LNCAP (cell line): ENCODE results near the gene LDLRAD2.

Experiments used
- CTCF ChIP-seq: fragments of 450-650 bp; IDR thresholded peaks from 2 replicates; pipeline ENCODE4 v1.5.1; 2017; ENCODE audit warnings: mild to moderate bottlenecking

LDLRAD2 gene

GRCh38 chr1:21825393-21825792 is 13.3 kb downstream of the LDLRAD2 start:
- no peak for TF ChIP-seq CTCF

- no peak for TF ChIP-seq CTCF
These were observed 15.1 kb downstream of the LDLRAD2 start for GRCh38 chr1:21827141-21827679.

- no peak for TF ChIP-seq CTCF
These were observed 16.0 kb downstream of the LDLRAD2 start for GRCh38 chr1:21828075-21828474.

GRCh38 chr1:21828506-21829210 is 16.6 kb downstream of the LDLRAD2 start:
- no peak for TF ChIP-seq CTCF

GRCh38 chr1:21829294-21829693 is 17.2 kb downstream of the LDLRAD2 start:
- no peak for TF ChIP-seq CTCF

GRCh38 chr1:21830792-21831453 is 18.9 kb downstream of the LDLRAD2 start:
- TF ChIP-seq CTCF, result no peak

GRCh38 chr1:21831454-21831970 is 19.4 kb downstream of the LDLRAD2 start:
- TF ChIP-seq CTCF, result no peak
